ENCODE measurements around the gene EXT2. TPM values are rescaled to one million over a fixed set of nuclear protein-coding genes. Genes with fewer than 3 reads are reported as not detected.

Gene EXT2
- total and polyA plus RNA-seq, 11 donors = 12.6 to 41.9 (median 31.9) TPM

GRCh38 chr11:44261800-44262591 lies 166.5 kb downstream of the EXT2 start:
- intact Hi-C loops (cut with DNase I) = no loop called here
- H3K4me1 ChIP-seq = peaks cover 0 to 2% (median 0%) of the 10 kb centered on the region in 12 donors
- WGBS, 4 donors = 82 to 94% (median 92%) methylated on average over 9 to 14 of the region's 14 CpGs
- no peaks in the 10 kb centered on the region for H3K36me3 ChIP-seq
- ATAC-seq = no peak
- no peak overlapping the region for H3K27ac ChIP-seq
- peak in 1 of 5 donors; percentile 25 for DNase-seq
- no peak overlapping the region for H3K4me3 ChIP-seq
- TF ChIP-seq POLR2A (IDR thresholded peaks at IDR 0.05) = no peak
- no peak for TF ChIP-seq CTCF (IDR thresholded peaks at IDR 0.05)
- no peaks in the 10 kb centered on the region for H3K9me3 ChIP-seq
- no peaks in the 10 kb centered on the region for H3K27me3 ChIP-seq

- Histone ChIP-seq H3K27ac (no peak overlapping the region), H3K4me1 (no peaks in the 10 kb centered on the region), H3K9me3 (no peaks in the 10 kb centered on the region), H3K4me3 (no peak overlapping the region), H3K27me3 (no peaks in the 10 kb centered on the region), H3K36me3 (no peaks in the 10 kb centered on the region)
- intact Hi-C loops (cut with DNase I) = no loop called here
- TF ChIP-seq CTCF (IDR thresholded peaks at IDR 0.05) (no peak), POLR2A (IDR thresholded peaks at IDR 0.05) (no peak)
- WGBS, 4 donors = 86 to 88% (median 86%) methylated on average over 14 to 20 of the region's 20 CpGs
- ATAC-seq (no peak), DNase-seq (peak in 1 of 5 donors; percentile 24)
Observed at GRCh38 chr11:44263738-44264437, 168.4 kb downstream of the EXT2 start.

GRCh38 chr11:44264438-44264749 lies 168.9 kb downstream of the EXT2 start:
- Histone ChIP-seq H3K36me3 (no peaks in the 10 kb centered on the region), H3K27me3 (no peaks in the 10 kb centered on the region), H3K4me1 (peaks cover 0 to under 1% (median 0%) of the 10 kb centered on the region in 12 donors), H3K27ac (no peak overlapping the region), H3K9me3 (no peaks in the 10 kb centered on the region), H3K4me3 (no peak overlapping the region)
- intact Hi-C loops (cut with DNase I) = no loop called here
- TF ChIP-seq POLR2A (IDR thresholded peaks at IDR 0.05) (no peak), CTCF (IDR thresholded peaks at IDR 0.05) (no peak)
- WGBS, 4 donors = 81 to 93% (median 88%) methylated on average over 8 of the region's 8 CpGs
- DNase-seq (peak in 1 of 5 donors; percentile 42), ATAC-seq (no peak)

GRCh38 chr11:44264761-44265160 lies 169.3 kb downstream of the EXT2 start:
- no peaks in the 10 kb centered on the region for H3K27me3 ChIP-seq
- peaks cover 0 to 5% (median 0%) of the 10 kb centered on the region in 12 donors for H3K4me1 ChIP-seq
- ATAC-seq = no peak
- 87 to 94% (median 91%) methylated on average over 19 to 22 of the region's 22 CpGs for WGBS, 4 donors
- no peaks in the 10 kb centered on the region for H3K9me3 ChIP-seq
- no peak for TF ChIP-seq CTCF (IDR thresholded peaks at IDR 0.05)
- no peak for TF ChIP-seq POLR2A (IDR thresholded peaks at IDR 0.05)
- no peaks in the 10 kb centered on the region for H3K36me3 ChIP-seq
- H3K27ac ChIP-seq = no peak overlapping the region
- intact Hi-C loops (cut with DNase I) = no loop called here
- H3K4me3 ChIP-seq = no peak overlapping the region
- DNase-seq = no peak
